Gastroesophageal sphincter (tissue), 4 donors: ENCODE results near the gene STEAP3. TPM values are rescaled to one million over a fixed set of nuclear protein-coding genes. Genes with fewer than 3 reads are reported as not detected.

Experiments used
- ATAC-seq: fragments of 150-250 bp; one replicate; pipeline ENCODE4 v1.9.1; 2016; ENCODE audit warnings: mild to moderate bottlenecking, moderate library complexity
- H3K27ac ChIP-seq, 4 donors: fragments of 200-600 bp; sonication (generic) in 3 of 4; 1 replicate in 3 of 4; 2 replicates in 1 of 4; pipeline ENCODE4 v1.5.1; 2016 to 2019
- H3K27me3 ChIP-seq: fragments of 200-600 bp; sonication (generic); one replicate; pipeline ENCODE4 v1.5.1; 2019
- H3K36me3 ChIP-seq, 2 donors: fragments of 200-600 bp; sonication (generic); one replicate each; pipeline ENCODE4 v1.5.1; 2019; ENCODE audit warnings: control low read depth in 1 of 2
- H3K4me1 ChIP-seq, 3 donors: fragments of 200-600 bp; sonication (generic); 1 replicate in 2 of 3; 2 replicates in 1 of 3; pipeline ENCODE4 v1.5.1; 2016 to 2019; ENCODE audit warnings: control low read depth in 2 of 3
- H3K4me3 ChIP-seq, 2 donors: fragments of 200-600 bp; sonication (generic); one replicate each; pipeline ENCODE4 v1.5.1; 2019; ENCODE audit warnings: mild to moderate bottlenecking in 1 of 2, moderate library complexity in 1 of 2
- H3K9me3 ChIP-seq, 3 donors: fragments of 200-600 bp; sonication (generic); one replicate each; pipeline ENCODE4 v1.5.1; 2017 to 2019; ENCODE audit warnings: control low read depth in 2 of 3
- CTCF ChIP-seq, 4 experiments: fragments of 200-600 bp in 2 of 4; fragments of 450-650 bp in 2 of 4; sonication (generic) in 1 of 4; IDR thresholded peaks; one replicate each; pipeline ENCODE4 v1.5.1; 2017 to 2019; ENCODE audit warnings: antibody characterized with exemption in 4 of 4, mild to moderate bottlenecking in 2 of 4, moderate library complexity in 2 of 4
- EP300 ChIP-seq: sonication (generic); formaldehyde crosslinking; IDR thresholded peaks from one replicate; pipeline ENCODE4 v1.6.1; 2017; ENCODE audit warnings: antibody characterized with exemption, mild to moderate bottlenecking
- POLR2A ChIP-seq, 2 donors: fragments of 450-650 bp; IDR thresholded peaks; one replicate each; pipeline ENCODE4 v1.6.1; 2017; ENCODE audit warnings: antibody characterized with exemption in 2 of 2, mild to moderate bottlenecking in 2 of 2, moderate library complexity in 1 of 2
- POLR2AphosphoS5 ChIP-seq: sonication (generic); formaldehyde crosslinking; IDR thresholded peaks from one replicate; pipeline ENCODE4 v1.6.1; 2017; ENCODE audit warnings: antibody characterized with exemption
- WGBS, 2 donors: methylation state at CpG; one replicate each; pipeline ENCODE4 v1.1.5; 2018; ENCODE audit warnings: low coverage in 1 of 2; 5-methylcytosine and 5-hydroxymethylcytosine counted together
- total RNA-seq, 4 donors: library from RNA; depleted of rRNA; stranded (reverse); fragments of >200 nt; gene quantifications; one replicate each; pipeline ENCODE4 v1.1.0, GENCODE V29; 2016

Gene STEAP3
- total RNA-seq, 4 donors from 2014 or later, result 2.0 to 10.6 (median 4.6) TPM

GRCh38 chr2:119263025-119263424, 39.4 kb downstream of the STEAP3 start:
- Histone ChIP-seq H3K36me3 (peaks cover 0 to 16% of the 10 kb centered on the region in 2 donors), H3K27me3 (no peaks in the 10 kb centered on the region), H3K4me1 (no peaks in the 10 kb centered on the region), H3K4me3 (no peak overlapping the region), H3K27ac (no peak overlapping the region), H3K9me3 (no peaks in the 10 kb centered on the region)
- 92% methylated on average over 18 of the region's 23 CpGs; no CpG with 5 or more reads in 1 of the 2 donors for WGBS, 2 donors
- no peak for ATAC-seq
- TF ChIP-seq POLR2AphosphoS5, result no peak
- TF ChIP-seq EP300, result no peak

- 38 to 71% methylated on average over 1 of the region's 5 CpGs for WGBS, 2 donors
- no peaks in the 10 kb centered on the region for H3K9me3 ChIP-seq
- ATAC-seq, result no peak
These were observed 40.0 kb downstream of the STEAP3 start for GRCh38 chr2:119263656-119264055.

GRCh38 chr2:119264781-119265692, 41.4 kb downstream of the STEAP3 start:
- Histone ChIP-seq H3K27ac (no peak overlapping the region), H3K9me3 (no peaks in the 10 kb centered on the region), H3K36me3 (peaks cover 0 to 16% of the 10 kb centered on the region in 2 donors), H3K4me3 (no peak overlapping the region), H3K27me3 (no peaks in the 10 kb centered on the region), H3K4me1 (no peaks in the 10 kb centered on the region)
- 30 to 50% methylated on average over 3 to 6 of the region's 13 CpGs for WGBS, 2 donors
- ATAC-seq, result no peak
- no peak for TF ChIP-seq POLR2A (IDR thresholded peaks at IDR 0.05)
- no peak for TF ChIP-seq POLR2AphosphoS5
- TF ChIP-seq EP300, result no peak
- peak in 3 of 4 experiments; percentile 38 to 72 (median 57) for TF ChIP-seq CTCF (IDR thresholded peaks at IDR 0.05)

More at GRCh38 chr2:119263656-119264055, 40.0 kb downstream of the STEAP3 start:
- Histone ChIP-seq H3K36me3 (peaks cover 0 to 16% of the 10 kb centered on the region in 2 donors), H3K4me3 (no peak overlapping the region), H3K27me3 (no peaks in the 10 kb centered on the region), H3K4me1 (no peaks in the 10 kb centered on the region), H3K27ac (no peak overlapping the region)
- no peak for TF ChIP-seq EP300
- no peak for TF ChIP-seq POLR2A (IDR thresholded peaks at IDR 0.05)
- TF ChIP-seq POLR2AphosphoS5, result no peak

GRCh38 chr2:119265693-119266066, 42.0 kb downstream of the STEAP3 start:
- no peak for ATAC-seq
- Histone ChIP-seq H3K36me3 (peaks cover 0 to 16% of the 10 kb centered on the region in 2 donors), H3K27me3 (no peaks in the 10 kb centered on the region), H3K9me3 (peaks cover 0 to 6% (median 0%) of the 10 kb centered on the region in 3 donors), H3K4me1 (no peaks in the 10 kb centered on the region), H3K27ac (no peak overlapping the region), H3K4me3 (no peak overlapping the region)
- TF ChIP-seq EP300, result no peak
- no peak for TF ChIP-seq CTCF (IDR thresholded peaks at IDR 0.05)
- TF ChIP-seq POLR2A (IDR thresholded peaks at IDR 0.05), result no peak
- no peak for TF ChIP-seq POLR2AphosphoS5
- WGBS, 2 donors, result 85 to 100% methylated on average over 3 of the region's 6 CpGs

- TF ChIP-seq EP300 (no peak), CTCF (IDR thresholded peaks at IDR 0.05) (no peak), POLR2AphosphoS5 (no peak), POLR2A (IDR thresholded peaks at IDR 0.05) (no peak)
- H3K4me3 ChIP-seq, result no peak overlapping the region
- H3K9me3 ChIP-seq, result peaks cover 0 to 7% (median 0%) of the 10 kb centered on the region in 3 donors
- no peaks in the 10 kb centered on the region for H3K4me1 ChIP-seq
- WGBS, 2 donors, result 90% methylated on average over 3 of the region's 8 CpGs; no CpG with 5 or more reads in 1 of the 2 donors
- ATAC-seq, result no peak
- H3K27me3 ChIP-seq, result no peaks in the 10 kb centered on the region
- H3K36me3 ChIP-seq, result peaks cover 0 to 16% of the 10 kb centered on the region in 2 donors
- H3K27ac ChIP-seq, result no peak overlapping the region
These were observed 42.5 kb downstream of the STEAP3 start for GRCh38 chr2:119266091-119266589.
